Stimulated activated CD4-positive, alpha-beta T cell treated with anti-CD3 and anti-CD28 coated beads, Interleukin-1b, Interleukin-23, amount 100 ng/mL, for 24 hours (primary cell): ENCODE data around the gene HOOK1.
"Not testable (repeated sequence)": the region's sequence is repeated elsewhere in the genome, so short reads cannot be mapped to it uniquely, and the experiment has no call there.

Experiments
- DNase-seq, 4 experiments: peaks; one replicate each; pipeline ENCODE4 v3.0.0-alpha.2; 2020; ENCODE audit warnings: low read depth in 4 of 4, low spot score in 1 of 4

HOOK1 gene

GRCh38 chr1:59880735-59881134, 66.0 kb downstream of the HOOK1 start:
- no peak for DNase-seq

- no peak for DNase-seq
These were observed 70.5 kb downstream of the HOOK1 start for GRCh38 chr1:59885160-59885832.

- no peak for DNase-seq
These were observed 78.4 kb downstream of the HOOK1 start for GRCh38 chr1:59892841-59893811.

DNA sequence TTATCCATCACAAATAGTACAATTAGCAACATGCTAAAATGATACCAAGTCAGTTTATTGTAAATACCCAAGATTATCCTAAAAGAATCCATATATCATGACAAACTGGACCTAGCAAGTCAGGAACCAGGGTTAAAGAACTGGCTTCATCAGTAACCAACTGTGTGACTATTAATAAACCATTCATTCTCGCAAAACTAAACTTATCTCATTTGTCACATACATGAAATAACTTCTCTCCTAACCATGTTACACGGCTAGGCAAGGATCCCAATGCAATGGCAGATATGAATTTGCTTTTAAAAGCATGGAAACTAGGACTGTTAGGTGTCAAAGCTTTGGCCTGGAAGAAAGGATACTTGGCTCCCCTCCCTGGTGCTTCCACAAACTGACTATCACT, 82.4 kb downstream of the HOOK1 start:
- no peak for DNase-seq

- no peak for DNase-seq
These were observed 84.2 kb downstream of the HOOK1 start for GRCh38 chr1:59898927-59899326.

DNA sequence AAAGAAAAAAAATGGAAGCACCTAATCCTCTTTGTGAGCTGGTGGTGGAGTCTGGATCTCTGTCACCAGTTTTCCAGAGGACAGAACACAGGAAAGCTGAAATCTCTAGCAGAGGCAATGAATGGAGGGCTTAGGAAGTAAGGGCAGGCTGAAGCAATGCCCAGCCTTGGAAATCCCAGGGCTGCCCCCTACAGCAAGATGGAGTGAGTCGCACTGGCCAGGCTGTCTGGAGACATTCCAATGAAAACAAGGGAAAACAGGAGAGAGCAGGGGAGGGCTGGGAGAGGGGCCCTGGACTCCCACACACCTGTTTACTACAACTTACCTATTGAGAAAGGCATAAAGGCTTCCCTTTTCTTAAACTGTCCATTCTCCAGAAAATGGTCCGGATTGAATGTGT, 85.9 kb downstream of the HOOK1 start:
- no peak for DNase-seq

- no peak for DNase-seq
These were observed 87.1 kb downstream of the HOOK1 start for GRCh38 chr1:59901770-59902388.

GRCh38 chr1:59903141-59903754, 88.5 kb downstream of the HOOK1 start:
- no peak for DNase-seq

GRCh38 chr1:59906931-59907330, 92.2 kb downstream of the HOOK1 start:
- no peak for DNase-seq

- DNase-seq: no peak
These were observed 93.3 kb downstream of the HOOK1 start for GRCh38 chr1:59908084-59908483.

DNA sequence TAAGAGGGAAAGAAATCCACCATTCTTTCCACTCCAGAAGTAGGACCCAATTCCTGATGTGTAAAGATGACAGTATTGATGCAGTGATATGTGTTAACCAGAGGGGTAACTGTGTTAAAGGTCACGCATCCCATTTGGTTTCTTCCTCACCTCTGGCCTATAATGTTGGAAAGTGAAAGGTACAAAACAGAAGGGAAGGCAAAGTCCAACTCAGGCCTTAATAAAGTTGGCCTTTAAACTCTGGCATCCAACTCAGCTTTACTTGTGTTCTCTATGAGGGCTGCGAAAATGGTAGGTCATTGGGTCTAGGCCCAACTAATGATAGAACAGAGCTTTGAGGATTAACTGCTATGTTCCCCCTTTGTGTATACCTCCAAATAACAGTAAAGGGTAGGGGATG, 93.9 kb downstream of the HOOK1 start:
- DNase-seq: no peak

GRCh38 chr1:59914791-59915286, 100.1 kb downstream of the HOOK1 start:
- DNase-seq: not testable (repeated sequence)

DNA sequence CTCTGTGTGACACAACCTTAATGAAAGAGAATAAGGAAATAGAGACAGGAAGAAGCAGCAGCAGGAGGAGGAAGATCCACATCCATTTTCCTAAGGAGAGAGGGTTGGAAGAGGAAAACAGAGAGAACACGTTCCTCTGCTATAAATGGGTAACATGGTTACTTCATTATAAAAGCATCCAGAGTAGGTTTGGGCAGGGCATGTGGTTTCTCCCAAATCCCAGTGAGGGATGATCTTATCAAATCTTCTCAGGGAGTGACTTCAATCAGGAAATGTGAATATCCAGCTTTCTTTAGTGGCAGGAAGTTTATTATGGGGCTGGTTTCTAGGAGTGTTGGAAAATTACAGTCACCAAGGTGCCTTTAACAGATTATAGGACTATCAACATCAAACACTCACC, 100.8 kb downstream of the HOOK1 start:
- no peak for DNase-seq

DNA sequence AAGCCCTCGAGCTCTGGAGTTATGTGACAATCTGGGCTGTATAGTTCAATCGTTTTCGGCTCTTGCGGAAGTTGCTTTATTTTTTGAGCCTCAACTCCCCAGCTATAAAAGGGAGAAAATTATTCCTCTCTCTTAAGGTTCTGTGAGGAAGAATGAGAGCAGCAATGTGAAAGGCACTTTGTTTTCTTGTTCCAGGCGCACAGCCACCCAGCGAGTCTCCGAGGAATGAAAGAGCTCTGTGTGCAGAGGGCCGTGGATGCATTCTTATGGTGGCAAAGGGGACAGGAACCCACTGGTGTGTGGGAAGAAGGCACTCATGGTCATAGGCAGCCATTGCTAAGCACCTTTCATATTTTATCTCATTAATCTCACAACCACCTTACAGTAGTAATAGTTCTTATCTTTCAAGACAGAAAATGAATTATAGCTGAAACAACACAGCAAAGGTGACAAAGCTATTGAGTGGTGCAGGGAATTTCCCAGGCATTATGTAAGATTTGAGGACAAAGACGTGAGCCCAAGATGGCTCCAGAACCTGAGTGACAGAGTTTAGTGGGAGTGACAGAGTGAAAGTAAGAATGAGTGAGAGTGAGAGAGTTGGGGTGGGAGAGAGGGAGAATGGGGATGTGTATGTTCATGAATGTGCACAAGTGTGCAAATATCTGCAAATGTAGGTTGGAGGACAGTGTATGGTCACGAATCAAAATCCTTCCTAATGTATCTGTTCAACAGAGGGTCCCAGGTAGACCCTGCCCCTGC, 102.5 kb downstream of the HOOK1 start:
- DNase-seq: no peak

- DNase-seq: no peak
These were observed 103.0 kb downstream of the HOOK1 start for GRCh38 chr1:59917785-59918180.

DNA sequence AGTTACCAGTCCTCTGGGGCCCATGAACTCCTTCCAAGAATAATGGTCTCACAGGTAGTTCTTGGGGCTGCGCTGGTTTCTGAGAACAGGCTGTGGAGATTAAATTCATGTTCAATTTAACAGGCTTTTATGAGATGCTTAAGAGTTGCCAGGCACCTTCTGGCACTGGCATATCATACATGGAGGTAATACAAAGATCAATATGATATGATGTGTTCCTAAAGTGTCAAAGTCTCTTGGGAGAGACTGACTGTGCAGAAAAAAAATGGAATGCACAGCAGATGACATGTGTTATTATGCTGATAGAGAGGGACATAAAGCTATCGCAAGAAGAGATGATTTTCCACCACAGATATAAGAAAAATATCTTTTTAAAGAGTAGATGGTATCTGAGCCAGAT, 105.0 kb downstream of the HOOK1 start:
- DNase-seq: no peak

DNA sequence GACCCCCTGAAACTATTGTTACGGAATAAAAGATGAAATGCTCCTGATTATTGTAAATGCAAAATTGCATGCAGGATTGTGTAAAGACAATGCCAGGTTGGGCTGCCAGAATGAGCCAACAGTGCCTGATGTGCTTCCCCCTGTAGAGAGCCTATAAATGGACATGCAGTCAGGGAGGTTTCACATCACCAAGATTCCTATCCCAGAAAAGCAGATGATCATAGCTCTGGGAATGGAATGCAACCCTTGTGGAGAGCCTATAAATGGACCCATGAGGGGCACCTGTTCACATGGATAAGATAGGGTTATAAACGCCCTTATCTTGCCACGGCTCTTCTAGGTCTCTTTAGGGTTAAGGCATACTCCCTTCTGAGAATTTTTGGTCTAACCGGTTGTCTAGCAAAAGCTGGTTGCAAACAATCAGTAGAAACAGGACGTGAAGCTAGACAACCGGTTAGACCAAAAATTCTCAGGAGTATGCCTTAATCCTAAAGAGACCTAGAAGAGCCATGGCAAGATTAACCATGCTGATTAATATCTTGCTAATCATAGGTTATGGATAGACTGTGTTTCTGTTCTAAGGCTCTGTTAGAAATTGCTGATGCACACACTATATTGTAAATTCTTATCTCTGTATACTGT, 106.6 kb downstream of the HOOK1 start:
- DNase-seq: not testable (repeated sequence)

- DNase-seq: no peak
These were observed 109.9 kb downstream of the HOOK1 start for GRCh38 chr1:59924653-59925052.
